NT2/D1 (cell line): ENCODE data around the gene ZFP57.

Experiments
- SUZ12 ChIP-seq: IDR thresholded peaks from 2 replicates; pipeline ENCODE4 v1.6.1; 2011; ENCODE audit not compliant: insufficient read length, insufficient read depth; ENCODE audit errors: extremely low read depth
- ZNF274 ChIP-seq: IDR thresholded peaks from 2 replicates; pipeline ENCODE4 v1.6.1; 2011; ENCODE audit warnings: mild to moderate bottlenecking, low read depth, low read length

DNA sequence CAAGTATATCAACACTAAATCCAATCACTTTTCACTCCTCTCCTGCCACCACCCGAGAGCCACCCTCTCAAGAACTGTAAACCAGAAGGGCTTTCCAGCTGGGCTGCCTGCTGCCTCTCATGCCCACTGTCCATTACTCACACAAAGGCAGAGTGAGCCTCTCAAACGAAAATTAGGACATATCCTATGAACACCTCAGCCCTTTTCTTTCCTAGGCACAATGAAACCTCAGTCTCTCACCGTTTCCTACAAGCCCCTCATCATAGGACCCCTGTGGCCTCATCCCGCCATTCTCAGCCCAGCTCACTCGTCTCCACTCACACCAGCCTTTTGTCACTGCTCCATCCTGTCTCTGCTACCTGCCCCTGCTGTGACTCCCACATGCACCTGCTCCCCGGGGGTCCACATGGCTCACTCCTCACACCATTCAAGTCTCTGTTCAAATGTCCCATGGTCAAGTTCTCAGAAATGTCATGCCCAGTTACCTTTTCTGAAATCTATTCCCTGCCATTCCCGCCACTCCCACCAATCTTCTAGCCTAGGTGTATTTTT, 49.7 kb upstream of the ZFP57 start:
- TF ChIP-seq SUZ12 (no peak), ZNF274 (no peak)
